CD4-positive, alpha-beta T cell treated with Interleukin-2 at 100 ng/mL for 4 hours (primary cell): ENCODE measurements around the gene TGM2.

Source experiments
- DNase-seq: peaks from one replicate; pipeline ENCODE4 v3.0.0-alpha.2; 2020; ENCODE audit warnings: low spot score

The TGM2 gene

GRCh38 chr20:38131588-38132121 is 33.4 kb downstream of the TGM2 start:
- no peak for DNase-seq

GRCh38 chr20:38130687-38131587 is 34.1 kb downstream of the TGM2 start:
- no peak for DNase-seq

GRCh38 chr20:38129893-38130609 is 35.0 kb downstream of the TGM2 start:
- DNase-seq: no peak

GRCh38 chr20:38129248-38129865 is 35.7 kb downstream of the TGM2 start:
- DNase-seq: no peak

- no peak for DNase-seq
These were observed 36.4 kb downstream of the TGM2 start for GRCh38 chr20:38128691-38129090.

GRCh38 chr20:38127920-38128528 is 37.0 kb downstream of the TGM2 start:
- DNase-seq: no peak

- no peak for DNase-seq
These were observed 38.0 kb downstream of the TGM2 start for GRCh38 chr20:38126932-38127621.

- DNase-seq: no peak
These were observed 38.7 kb downstream of the TGM2 start for GRCh38 chr20:38126146-38126921.

- no peak for DNase-seq
These were observed 39.7 kb downstream of the TGM2 start for GRCh38 chr20:38125157-38126056.

GRCh38 chr20:38123021-38123587 is 42.0 kb downstream of the TGM2 start:
- no peak for DNase-seq

- DNase-seq: no peak
These were observed 43.3 kb downstream of the TGM2 start for GRCh38 chr20:38121741-38122140.

- DNase-seq: no peak
These were observed 44.5 kb downstream of the TGM2 start for GRCh38 chr20:38120625-38120988.

- no peak for DNase-seq
These were observed 45.6 kb downstream of the TGM2 start for GRCh38 chr20:38119446-38119845.

GRCh38 chr20:38117635-38118034 is 47.4 kb downstream of the TGM2 start:
- DNase-seq: no peak

- no peak for DNase-seq
These were observed 47.9 kb downstream of the TGM2 start for GRCh38 chr20:38117205-38117604.

- no peak for DNase-seq
These were observed 48.5 kb downstream of the TGM2 start for GRCh38 chr20:38116409-38117165.

- DNase-seq: no peak
These were observed 49.2 kb downstream of the TGM2 start for GRCh38 chr20:38115896-38116295.

GRCh38 chr20:38115205-38115604 is 49.9 kb downstream of the TGM2 start:
- no peak for DNase-seq

GRCh38 chr20:38114353-38114791 is 50.7 kb downstream of the TGM2 start:
- no peak for DNase-seq
